GM19328 (cell line): ENCODE data around the gene AP5Z1.

Source experiments
- ATAC-seq: cut with Tn5 transposase; IDR thresholded peaks from one replicate; pipeline ENCODE4 v1.9.1; 2021; ENCODE audit warnings: mild to moderate bottlenecking, moderate library complexity; ENCODE audit not compliant: unreplicated experiment

Gene AP5Z1

GRCh38 chr7:4819560-4820404, 44.4 kb downstream of the AP5Z1 start:
- no peak for ATAC-seq

GRCh38 chr7:4820405-4820966, 45.1 kb downstream of the AP5Z1 start:
- no peak for ATAC-seq

- ATAC-seq: no peak
Measured at GRCh38 chr7:4820967-4821471, 45.6 kb downstream of the AP5Z1 start.

- ATAC-seq: no peak
Measured at GRCh38 chr7:4822677-4823076, 47.3 kb downstream of the AP5Z1 start.

GRCh38 chr7:4823441-4824119, 48.2 kb downstream of the AP5Z1 start:
- ATAC-seq: no peak

- no peak for ATAC-seq
Measured at GRCh38 chr7:4824120-4824775, 48.8 kb downstream of the AP5Z1 start.

- ATAC-seq: no peak
Measured at GRCh38 chr7:4825081-4825480, 49.7 kb downstream of the AP5Z1 start.

GRCh38 chr7:4828720-4829383, 53.4 kb downstream of the AP5Z1 start:
- ATAC-seq: no peak

- ATAC-seq: no peak
Measured at GRCh38 chr7:4830176-4830575, 54.8 kb downstream of the AP5Z1 start.

GRCh38 chr7:4831723-4832495, 56.5 kb downstream of the AP5Z1 start:
- ATAC-seq: no peak

GRCh38 chr7:4832711-4833110, 57.3 kb downstream of the AP5Z1 start:
- ATAC-seq: no peak

GRCh38 chr7:4833176-4833575, 57.8 kb downstream of the AP5Z1 start:
- ATAC-seq: no peak

GRCh38 chr7:4833691-4834600, 58.5 kb downstream of the AP5Z1 start:
- ATAC-seq: no peak

- no peak for ATAC-seq
Measured at GRCh38 chr7:4834601-4835397, 59.4 kb downstream of the AP5Z1 start.

GRCh38 chr7:4835398-4836205, 60.2 kb downstream of the AP5Z1 start:
- no peak for ATAC-seq

- no peak for ATAC-seq
Measured at GRCh38 chr7:4836206-4836661, 60.8 kb downstream of the AP5Z1 start.
